GM18499 (cell line): ENCODE measurements around the gene SSR2.
"Not testable (repeated sequence)": the region's sequence is repeated elsewhere in the genome, so short reads cannot be mapped to it uniquely, and the experiment has no call there.

Experiments
- ATAC-seq: cut with Tn5 transposase; IDR thresholded peaks from one replicate; pipeline ENCODE4 v1.9.1; 2021; ENCODE audit warnings: moderate number of reproducible peaks; ENCODE audit not compliant: insufficient read depth, unreplicated experiment

SSR2 gene

GRCh38 chr1:156050376-156050775 lies 29.6 kb upstream of the SSR2 start:
- no peak for ATAC-seq

DNA sequence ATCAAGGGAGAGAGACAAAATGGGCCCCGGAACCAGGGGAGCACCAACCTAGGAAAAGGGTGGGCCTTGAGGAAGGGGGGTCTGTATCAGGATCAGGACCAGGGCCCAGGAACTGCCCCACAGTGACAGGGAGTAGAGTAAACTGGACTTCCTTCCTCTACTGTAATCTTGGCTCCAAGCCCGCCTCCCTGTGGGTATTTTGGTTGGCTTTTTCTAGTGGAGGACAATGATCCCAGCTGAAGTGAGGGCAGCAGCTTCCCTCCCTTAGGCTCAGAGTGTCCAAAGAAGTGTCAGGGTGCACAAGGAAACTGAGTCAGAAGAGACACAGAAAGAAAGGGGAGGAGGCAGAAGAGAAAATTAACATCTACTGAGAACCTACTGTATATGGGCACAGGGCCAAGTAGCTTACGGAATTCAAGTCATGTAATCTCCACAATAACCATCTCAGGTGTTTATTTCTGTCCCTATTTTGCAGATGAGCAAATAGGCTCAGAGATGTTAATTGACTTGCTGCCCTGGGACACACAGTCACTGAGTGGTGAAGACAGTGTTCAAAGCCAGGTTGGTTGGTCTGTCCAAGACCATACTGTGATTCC lies 28.0 kb upstream of the SSR2 start:
- ATAC-seq: no peak

DNA sequence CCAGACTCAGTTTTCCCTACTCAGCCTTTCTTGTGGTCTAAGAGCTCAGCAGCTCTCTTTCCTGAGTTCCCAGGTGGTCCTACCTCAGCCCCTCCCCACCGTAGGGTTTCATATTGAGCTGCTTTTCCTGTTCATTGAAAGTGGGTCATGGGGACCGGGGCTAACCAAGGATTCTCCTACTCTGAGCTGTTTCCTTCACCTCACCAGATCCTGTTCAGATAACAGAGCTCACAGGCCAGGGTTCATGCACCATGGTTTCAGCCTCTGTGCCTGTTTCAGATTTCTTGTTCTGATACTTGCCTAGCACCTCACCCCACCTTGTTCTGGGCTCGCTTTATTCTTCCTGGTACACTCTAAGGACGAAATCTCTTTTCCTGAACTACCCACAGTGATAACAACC lies 24.3 kb upstream of the SSR2 start:
- no peak for ATAC-seq

DNA sequence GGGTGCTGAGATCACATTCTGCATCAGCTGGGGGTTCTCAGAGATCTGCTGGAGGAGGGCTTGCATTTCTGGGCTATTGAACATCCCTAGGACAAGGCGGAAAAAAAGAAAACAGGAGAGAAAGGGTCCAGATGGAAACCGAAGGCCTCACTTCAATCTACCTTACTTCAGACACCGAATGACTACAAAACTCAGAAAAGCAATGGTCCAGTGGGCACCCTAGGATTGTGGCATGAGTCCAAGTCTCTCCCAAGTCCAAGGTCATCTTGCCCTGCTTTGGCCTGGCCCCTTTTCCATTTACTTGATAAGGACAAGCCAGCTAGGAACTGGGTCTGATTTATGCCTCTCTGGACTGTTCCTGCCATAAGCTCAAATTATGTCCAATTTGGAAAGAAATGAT lies 22.1 kb upstream of the SSR2 start:
- ATAC-seq: no peak

DNA sequence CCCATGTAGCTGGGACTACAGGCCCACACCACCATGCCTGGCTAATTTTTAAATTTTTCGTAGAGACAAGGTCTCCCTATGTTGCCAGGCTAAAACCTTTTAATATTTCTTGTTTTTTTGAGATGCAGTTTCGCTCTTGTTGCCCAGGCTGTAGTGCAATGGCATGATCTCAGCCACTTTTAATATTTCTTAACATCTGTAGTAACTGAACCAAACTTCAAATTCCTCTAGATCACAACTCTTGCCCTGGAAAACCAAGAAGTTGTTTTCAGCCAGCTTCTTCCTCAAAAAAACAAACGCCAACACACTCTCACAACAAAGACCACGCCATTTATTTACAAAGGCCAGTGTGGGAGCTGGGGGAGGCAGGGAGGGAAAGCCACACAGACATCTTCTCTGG lies 14.2 kb upstream of the SSR2 start:
- not testable (repeated sequence) for ATAC-seq

DNA sequence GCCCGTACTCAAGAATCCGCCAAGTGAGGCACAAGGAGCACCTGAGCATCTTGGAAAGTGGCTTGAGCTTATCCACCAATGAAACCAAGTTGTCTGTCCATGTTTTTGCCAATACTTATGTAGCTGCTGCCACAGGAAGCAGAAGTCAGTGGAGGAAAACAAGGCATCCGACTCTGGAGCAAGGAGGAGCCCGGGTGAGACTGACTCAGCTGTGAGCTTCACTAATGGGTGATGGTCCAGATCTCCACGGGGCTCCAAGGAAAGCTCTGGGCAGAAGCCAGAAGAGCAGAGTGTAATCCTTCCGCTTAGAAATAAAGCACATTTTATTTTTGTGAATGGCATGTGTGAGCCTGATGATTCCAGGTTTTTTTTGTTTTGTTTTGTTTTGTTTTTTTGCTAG lies 12.3 kb upstream of the SSR2 start:
- ATAC-seq: no peak

GRCh38 chr1:156026588-156026987 lies 5.8 kb upstream of the SSR2 start:
- ATAC-seq: no peak

DNA sequence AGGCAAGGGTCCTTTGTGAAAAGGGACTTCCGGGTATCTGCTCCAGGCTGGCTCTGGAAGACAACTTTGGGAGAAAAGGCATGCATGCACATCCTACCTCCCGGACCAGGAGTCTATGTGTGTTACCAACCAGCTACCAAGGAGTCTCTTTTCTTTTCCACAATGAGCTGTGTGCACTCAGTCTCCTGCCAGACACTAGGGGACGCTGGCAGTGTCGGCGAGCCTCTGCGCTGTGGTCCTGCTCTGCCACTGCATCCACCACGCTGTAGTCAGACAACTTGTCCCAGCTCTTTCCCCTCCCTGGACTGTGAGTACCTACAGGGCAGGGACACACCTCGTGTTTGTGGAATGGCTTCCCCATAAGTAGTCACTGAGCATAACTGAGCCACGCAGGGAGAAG lies 5.1 kb upstream of the SSR2 start:
- no peak for ATAC-seq

- no peak for ATAC-seq
These were observed 4.0 kb upstream of the SSR2 start for GRCh38 chr1:156024801-156025200.

DNA sequence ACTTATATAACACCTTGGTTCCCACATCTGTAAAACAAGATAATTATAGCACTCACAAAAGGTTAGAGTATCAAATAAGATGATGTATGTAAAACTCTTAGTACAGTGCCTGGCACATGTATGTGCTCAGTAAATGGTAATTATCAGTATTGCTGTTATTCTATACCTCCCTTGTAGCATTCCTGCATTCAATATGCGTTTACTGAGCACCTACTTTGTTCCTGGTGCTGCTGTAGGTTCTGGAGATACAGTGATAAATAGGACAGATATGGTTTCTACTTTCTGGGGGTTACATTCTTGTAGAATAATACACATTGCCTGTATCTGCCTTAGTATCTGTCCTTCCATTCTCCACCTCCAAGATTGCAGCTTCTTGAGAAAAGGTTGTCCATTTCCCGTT lies 1.2 kb upstream of the SSR2 start:
- no peak for ATAC-seq

- ATAC-seq: no peak
These were observed 310 bp upstream of the SSR2 start for GRCh38 chr1:156021093-156021428.

- ATAC-seq: no peak
These were observed 832 bp downstream of the SSR2 start for GRCh38 chr1:156019946-156020292.

- no peak for ATAC-seq
These were observed 5.9 kb downstream of the SSR2 start for GRCh38 chr1:156014829-156015228.

GRCh38 chr1:156012051-156012817 lies 8.5 kb downstream of the SSR2 start:
- ATAC-seq: peak; percentile 73

- ATAC-seq: no peak
These were observed 11.3 kb downstream of the SSR2 start for GRCh38 chr1:156009404-156009803.

GRCh38 chr1:156006666-156007376 lies 13.9 kb downstream of the SSR2 start:
- no peak for ATAC-seq

DNA sequence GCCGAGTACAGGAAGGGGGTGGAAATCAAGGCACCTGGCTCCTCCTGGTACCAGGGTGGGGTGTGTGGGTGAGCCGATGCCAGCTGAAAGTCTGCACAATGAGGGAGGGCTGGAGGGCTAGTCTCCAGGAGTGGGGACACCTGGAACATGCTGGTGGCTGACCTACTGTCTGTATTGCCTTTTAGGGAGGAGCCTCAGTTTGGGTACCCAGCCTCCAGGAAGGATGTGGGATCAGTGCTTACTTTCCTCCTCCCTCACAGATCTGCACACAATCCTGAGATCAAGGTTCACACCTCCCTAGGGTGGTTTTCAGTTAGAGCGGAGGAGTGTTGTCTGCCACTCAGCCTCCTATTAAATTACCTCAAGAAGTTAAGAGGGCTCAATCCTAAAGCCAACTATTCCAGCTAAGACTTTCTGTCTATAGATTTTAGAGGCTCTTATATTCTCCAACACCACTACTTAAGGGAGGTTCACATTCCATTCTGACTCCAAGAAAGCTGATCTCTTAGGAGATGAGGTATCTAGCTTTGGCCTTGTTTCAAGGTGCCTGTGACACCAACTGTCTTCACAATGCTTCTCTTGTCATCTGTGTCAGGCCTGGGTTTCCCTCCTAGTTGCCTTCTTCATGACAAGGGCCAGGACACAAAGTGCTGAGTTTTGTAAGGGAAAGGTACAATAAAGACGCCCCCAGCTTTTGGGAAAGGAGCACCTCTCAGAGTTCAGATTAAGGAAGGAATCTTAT lies 15.7 kb downstream of the SSR2 start:
- ATAC-seq: no peak

- no peak for ATAC-seq
These were observed 16.9 kb downstream of the SSR2 start for GRCh38 chr1:156003923-156004188.

DNA sequence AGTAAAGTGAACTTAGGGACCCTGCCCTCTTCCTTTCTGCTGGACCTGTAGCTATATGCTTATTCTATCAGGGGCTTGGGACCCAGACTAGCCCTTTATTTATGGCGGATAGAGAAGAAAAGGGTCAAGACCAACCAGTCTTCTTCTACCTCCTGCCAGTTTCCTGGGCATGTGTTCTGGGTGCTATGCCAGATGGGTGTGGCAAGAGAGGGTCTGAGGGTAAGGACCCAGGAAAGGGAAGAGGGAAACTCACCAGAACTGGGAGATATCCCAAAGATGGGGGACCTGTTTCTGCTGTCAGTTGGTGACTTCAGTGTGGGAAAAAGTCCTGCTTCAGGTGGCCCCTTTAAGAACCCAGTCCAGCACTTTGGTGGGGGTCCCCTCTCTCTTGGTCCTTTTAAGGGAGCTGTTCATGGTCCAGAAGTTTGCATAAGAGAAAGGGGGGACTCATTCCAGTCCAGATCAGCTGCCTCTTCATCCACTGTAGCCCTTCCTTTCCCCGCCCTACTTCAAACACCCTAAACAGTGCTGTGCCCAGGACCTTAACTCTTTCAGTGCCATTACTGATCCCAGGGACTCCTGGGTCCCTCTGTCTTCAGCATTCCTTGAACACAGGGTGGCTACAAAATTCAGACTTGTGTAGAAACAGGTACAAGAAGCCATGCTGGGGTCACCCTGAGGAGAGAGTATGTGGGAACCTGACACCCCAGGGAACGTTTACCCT lies 18.4 kb downstream of the SSR2 start:
- no peak for ATAC-seq

DNA sequence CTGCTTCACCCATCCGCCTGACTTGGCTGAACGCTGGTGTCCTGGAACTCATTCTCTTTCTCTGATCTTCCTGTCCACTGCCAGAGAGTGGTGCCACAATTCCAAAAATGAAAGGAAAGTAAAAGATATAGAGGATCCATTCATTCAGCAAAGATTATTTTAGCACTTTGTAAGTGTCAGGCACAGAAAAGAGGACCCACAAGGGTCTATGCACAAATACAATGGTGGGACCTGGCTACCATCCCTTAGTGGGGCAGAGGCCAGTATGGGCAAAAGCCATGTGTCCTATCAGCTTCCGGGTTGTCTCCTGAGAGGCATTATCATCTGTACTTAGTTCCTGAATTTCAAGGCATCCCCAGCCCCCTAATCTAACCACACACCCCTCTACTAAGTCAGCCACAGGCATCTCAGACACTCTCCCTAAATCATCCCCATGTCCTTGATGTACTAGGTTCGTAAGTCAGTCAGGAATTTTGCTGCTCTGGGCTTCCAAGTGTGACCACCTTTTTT lies 19.0 kb downstream of the SSR2 start:
- ATAC-seq: no peak
